GM18517 (cell line): ENCODE measurements around the gene BCL7A.
"Not testable (repeated sequence)": the region's sequence is repeated elsewhere in the genome, so short reads cannot be mapped to it uniquely, and the experiment has no call there.

ENCODE experiments used
- ATAC-seq: cut with Tn5 transposase; IDR thresholded peaks from one replicate; pipeline ENCODE4 v1.9.1; 2021; ENCODE audit warnings: mild to moderate bottlenecking, moderate library complexity; ENCODE audit not compliant: unreplicated experiment

Gene BCL7A

GRCh38 chr12:122089077-122089476 lies 67.4 kb downstream of the BCL7A start:
- ATAC-seq, result no peak

GRCh38 chr12:122090759-122091515 lies 69.3 kb downstream of the BCL7A start:
- ATAC-seq, result no peak

GRCh38 chr12:122093098-122093883 lies 71.6 kb downstream of the BCL7A start:
- ATAC-seq, result no peak

- no peak for ATAC-seq
Observed at GRCh38 chr12:122094137-122094734, 72.6 kb downstream of the BCL7A start.

- ATAC-seq, result no peak
Observed at GRCh38 chr12:122094735-122095631, 73.3 kb downstream of the BCL7A start.

- no peak for ATAC-seq
Observed at GRCh38 chr12:122096014-122096413, 74.3 kb downstream of the BCL7A start.

GRCh38 chr12:122096591-122097149 lies 75.0 kb downstream of the BCL7A start:
- ATAC-seq, result no peak

GRCh38 chr12:122097584-122097926 lies 75.9 kb downstream of the BCL7A start:
- ATAC-seq, result no peak

- no peak for ATAC-seq
Observed at GRCh38 chr12:122097927-122098756, 76.5 kb downstream of the BCL7A start.

GRCh38 chr12:122099280-122099749 lies 77.6 kb downstream of the BCL7A start:
- no peak for ATAC-seq

- ATAC-seq, result no peak
Observed at GRCh38 chr12:122099856-122100255, 78.2 kb downstream of the BCL7A start.

- no peak for ATAC-seq
Observed at GRCh38 chr12:122100568-122100967, 78.9 kb downstream of the BCL7A start.

GRCh38 chr12:122102331-122102730 lies 80.6 kb downstream of the BCL7A start:
- ATAC-seq, result no peak

- ATAC-seq, result no peak
Observed at GRCh38 chr12:122104844-122105243, 83.2 kb downstream of the BCL7A start.

GRCh38 chr12:122105496-122105895 lies 83.8 kb downstream of the BCL7A start:
- ATAC-seq, result not testable (repeated sequence)

GRCh38 chr12:122106843-122107242 lies 85.2 kb downstream of the BCL7A start:
- no peak for ATAC-seq

GRCh38 chr12:122107261-122107660 lies 85.6 kb downstream of the BCL7A start:
- ATAC-seq, result no peak

- ATAC-seq, result no peak
Observed at GRCh38 chr12:122111089-122111641, 89.5 kb downstream of the BCL7A start.
